ENCODE results near the gene CFAP97D2.

DNA sequence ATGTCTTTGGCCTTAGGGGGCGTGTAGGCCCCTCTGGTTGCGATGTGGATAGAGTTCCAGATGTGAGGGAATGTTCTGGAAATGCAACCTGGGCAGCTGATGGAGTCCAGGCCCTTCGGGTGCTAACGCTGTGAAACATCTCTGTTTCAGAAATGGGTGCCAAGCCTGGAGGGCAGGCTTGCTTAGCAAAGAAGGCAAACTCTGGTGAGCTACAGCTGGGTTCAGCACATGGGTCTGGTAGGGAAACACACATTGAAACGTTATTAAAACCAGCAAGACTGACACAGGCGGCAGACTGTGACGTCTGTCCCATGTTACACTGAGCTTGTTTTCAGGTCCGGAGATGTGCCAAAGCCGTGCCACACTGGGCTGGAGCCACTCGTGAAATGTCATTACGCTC lies 47.0 kb downstream of the CFAP97D2 start:
- no peak for TF ChIP-seq POLR2A (IDR thresholded peaks at IDR 0.05)
- TF ChIP-seq, protein P1, sequence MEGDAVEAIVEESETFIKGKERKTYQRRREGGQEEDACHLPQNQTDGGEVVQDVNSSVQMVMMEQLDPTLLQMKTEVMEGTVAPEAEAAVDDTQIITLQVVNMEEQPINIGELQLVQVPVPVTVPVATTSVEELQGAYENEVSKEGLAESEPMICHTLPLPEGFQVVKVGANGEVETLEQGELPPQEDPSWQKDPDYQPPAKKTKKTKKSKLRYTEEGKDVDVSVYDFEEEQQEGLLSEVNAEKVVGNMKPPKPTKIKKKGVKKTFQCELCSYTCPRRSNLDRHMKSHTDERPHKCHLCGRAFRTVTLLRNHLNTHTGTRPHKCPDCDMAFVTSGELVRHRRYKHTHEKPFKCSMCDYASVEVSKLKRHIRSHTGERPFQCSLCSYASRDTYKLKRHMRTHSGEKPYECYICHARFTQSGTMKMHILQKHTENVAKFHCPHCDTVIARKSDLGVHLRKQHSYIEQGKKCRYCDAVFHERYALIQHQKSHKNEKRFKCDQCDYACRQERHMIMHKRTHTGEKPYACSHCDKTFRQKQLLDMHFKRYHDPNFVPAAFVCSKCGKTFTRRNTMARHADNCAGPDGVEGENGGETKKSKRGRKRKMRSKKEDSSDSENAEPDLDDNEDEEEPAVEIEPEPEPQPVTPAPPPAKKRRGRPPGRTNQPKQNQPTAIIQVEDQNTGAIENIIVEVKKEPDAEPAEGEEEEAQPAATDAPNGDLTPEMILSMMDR (IDR thresholded peaks at IDR 0.05), result no peak

All from right lobe of liver (tissue), 4 donors.